Vagina (tissue), 2 donors: ENCODE results near the gene RPRML. TPM values are rescaled to one million over a fixed set of nuclear protein-coding genes. Genes with fewer than 3 reads are reported as not detected.
A peak's percentile ranks its signal among the peaks of the same experiment; 100 is the strongest.

Experiments used
- DNase-seq, 2 donors: peaks; one replicate each; pipeline ENCODE4 v3.0.0-alpha.2; 2017; ENCODE audit errors: extremely low spot score in 2 of 2
- H3K27ac ChIP-seq: fragments of 200-600 bp; sonication (generic); one replicate; pipeline ENCODE4 v1.5.1; 2019
- H3K27me3 ChIP-seq: fragments of 200-600 bp; sonication (generic); one replicate; pipeline ENCODE4 v1.5.1; 2019
- H3K36me3 ChIP-seq, 2 donors: fragments of 200-600 bp; sonication (generic); one replicate each; pipeline ENCODE4 v1.5.1; 2017 to 2019
- H3K4me1 ChIP-seq: fragments of 200-600 bp; sonication (generic); one replicate; pipeline ENCODE4 v1.5.1; 2019
- H3K4me3 ChIP-seq, 2 donors: fragments of 200-600 bp; sonication (generic); 1 replicate in 1 of 2; 2 replicates in 1 of 2; pipeline ENCODE4 v1.5.1; 2016 to 2019
- H3K9me3 ChIP-seq: fragments of 200-600 bp; sonication (generic); one replicate; pipeline ENCODE4 v1.5.1; 2019
- CTCF ChIP-seq, 3 experiments: fragments of 450-650 bp in 2 of 3; fragments of 200-600 bp in 1 of 3; sonication (generic) in 1 of 3; IDR thresholded peaks; one replicate each; pipeline ENCODE4 v1.5.1; 2017 to 2019; ENCODE audit warnings: antibody characterized with exemption in 3 of 3, mild to moderate bottlenecking in 2 of 3, moderate library complexity in 2 of 3
- POLR2A ChIP-seq, 2 donors: fragments of 450-650 bp; IDR thresholded peaks; one replicate each; pipeline ENCODE4 v1.6.1; 2017; ENCODE audit warnings: antibody characterized with exemption in 2 of 2, mild to moderate bottlenecking in 2 of 2, moderate library complexity in 2 of 2
- POLR2AphosphoS5 ChIP-seq, 2 donors: sonication (generic); formaldehyde crosslinking; IDR thresholded peaks; one replicate each; pipeline ENCODE4 v1.9.0; 2017; ENCODE audit warnings: antibody characterized with exemption in 2 of 2, mild to moderate bottlenecking in 2 of 2, low read depth in 1 of 2; ENCODE audit not compliant: insufficient read depth in 1 of 2
- intact Hi-C: fragments of 100-400 bp; cut with DNase I; formaldehyde crosslinking; loops from one replicate; pipeline ENCODE4 v1.15.1; 2023
- total RNA-seq: library from RNA; depleted of rRNA; stranded (reverse); fragments of >200 nt; gene quantifications from one replicate; pipeline ENCODE4 v1.2.3, GENCODE V29; 2016

The RPRML gene
- total RNA-seq, 1 donor from 2014 or later, result 2.0 TPM

GRCh38 chr17:46983782-46984181 is 4.7 kb upstream of the RPRML start:
- no peaks in the 10 kb centered on the region for H3K27me3 ChIP-seq
- no peak for DNase-seq
- intact Hi-C loops, result no loop called here
- no peaks in the 10 kb centered on the region for H3K9me3 ChIP-seq
- H3K36me3 ChIP-seq, result no peaks in the 10 kb centered on the region
- H3K4me3 ChIP-seq, result no peak overlapping the region
- TF ChIP-seq POLR2AphosphoS5 (IDR thresholded peaks at IDR 0.05; ENCODE audit: insufficient read depth in 1 of 2, low read depth in 1 of 2), result no peak
- TF ChIP-seq CTCF (IDR thresholded peaks at IDR 0.05), result no peak
- no peak for TF ChIP-seq POLR2A (IDR thresholded peaks at IDR 0.05)
- H3K27ac ChIP-seq, result no peak overlapping the region
- peaks cover 12% of the 10 kb centered on the region for H3K4me1 ChIP-seq

GRCh38 chr17:46982577-46982976 is 3.5 kb upstream of the RPRML start:
- no peaks in the 10 kb centered on the region for H3K27me3 ChIP-seq
- DNase-seq, result no peak
- no peak for TF ChIP-seq POLR2A (IDR thresholded peaks at IDR 0.05)
- no peak for TF ChIP-seq POLR2AphosphoS5 (IDR thresholded peaks at IDR 0.05; ENCODE audit: insufficient read depth in 1 of 2, low read depth in 1 of 2)
- no peak for TF ChIP-seq CTCF (IDR thresholded peaks at IDR 0.05)
- H3K9me3 ChIP-seq, result no peaks in the 10 kb centered on the region
- H3K4me3 ChIP-seq, result no peak overlapping the region
- no peaks in the 10 kb centered on the region for H3K36me3 ChIP-seq
- intact Hi-C loops, result no loop called here
- H3K27ac ChIP-seq, result no peak overlapping the region
- H3K4me1 ChIP-seq, result peaks cover 24% of the 10 kb centered on the region

- H3K27me3 ChIP-seq, result no peaks in the 10 kb centered on the region
- H3K36me3 ChIP-seq, result no peaks in the 10 kb centered on the region
- H3K9me3 ChIP-seq, result no peaks in the 10 kb centered on the region
- H3K4me3 ChIP-seq, result peak overlapping the region; percentile 51 to 59
- no peak for TF ChIP-seq CTCF (IDR thresholded peaks at IDR 0.05)
- no peak for TF ChIP-seq POLR2A (IDR thresholded peaks at IDR 0.05)
- no peak for TF ChIP-seq POLR2AphosphoS5 (IDR thresholded peaks at IDR 0.05; ENCODE audit: insufficient read depth in 1 of 2, low read depth in 1 of 2)
- H3K4me1 ChIP-seq, result peaks cover 26% of the 10 kb centered on the region
- DNase-seq, result no peak
- no peak overlapping the region for H3K27ac ChIP-seq
- intact Hi-C loops, result no loop called here
Observed at GRCh38 chr17:46978489-46979146, 435 bp downstream of the RPRML start.

- Histone ChIP-seq H3K4me3 (peak overlapping the region; percentile 51 to 59), H3K9me3 (no peaks in the 10 kb centered on the region), H3K27ac (no peak overlapping the region), H3K4me1 (peaks cover 26% of the 10 kb centered on the region), H3K36me3 (no peaks in the 10 kb centered on the region), H3K27me3 (no peaks in the 10 kb centered on the region)
- intact Hi-C loops, result no loop called here
- DNase-seq, result no peak
- no peak for TF ChIP-seq CTCF (IDR thresholded peaks at IDR 0.05)
- TF ChIP-seq POLR2AphosphoS5 (IDR thresholded peaks at IDR 0.05; ENCODE audit: insufficient read depth in 1 of 2, low read depth in 1 of 2), result no peak
- TF ChIP-seq POLR2A (IDR thresholded peaks at IDR 0.05), result no peak
Observed at GRCh38 chr17:46977750-46978488, 1.1 kb downstream of the RPRML start.

- peaks cover 26% of the 10 kb centered on the region for H3K4me1 ChIP-seq
- TF ChIP-seq POLR2AphosphoS5 (IDR thresholded peaks at IDR 0.05; ENCODE audit: insufficient read depth in 1 of 2, low read depth in 1 of 2) (no peak), CTCF (IDR thresholded peaks at IDR 0.05) (no peak), POLR2A (IDR thresholded peaks at IDR 0.05) (no peak)
- intact Hi-C loops, result no loop called here
- no peaks in the 10 kb centered on the region for H3K9me3 ChIP-seq
- no peaks in the 10 kb centered on the region for H3K36me3 ChIP-seq
- no peaks in the 10 kb centered on the region for H3K27me3 ChIP-seq
- DNase-seq, result no peak
- H3K4me3 ChIP-seq, result no peak overlapping the region
- no peak overlapping the region for H3K27ac ChIP-seq
Observed at GRCh38 chr17:46977348-46977747, 1.7 kb downstream of the RPRML start.
